ENCODE measurements around the gene PNMA8C.
A peak's percentile ranks its signal among the peaks of the same experiment; 100 is the strongest.
"Not testable (repeated sequence)": the region's sequence is repeated elsewhere in the genome, so short reads cannot be mapped to it uniquely, and the experiment has no call there.

The PNMA8C gene

DNA sequence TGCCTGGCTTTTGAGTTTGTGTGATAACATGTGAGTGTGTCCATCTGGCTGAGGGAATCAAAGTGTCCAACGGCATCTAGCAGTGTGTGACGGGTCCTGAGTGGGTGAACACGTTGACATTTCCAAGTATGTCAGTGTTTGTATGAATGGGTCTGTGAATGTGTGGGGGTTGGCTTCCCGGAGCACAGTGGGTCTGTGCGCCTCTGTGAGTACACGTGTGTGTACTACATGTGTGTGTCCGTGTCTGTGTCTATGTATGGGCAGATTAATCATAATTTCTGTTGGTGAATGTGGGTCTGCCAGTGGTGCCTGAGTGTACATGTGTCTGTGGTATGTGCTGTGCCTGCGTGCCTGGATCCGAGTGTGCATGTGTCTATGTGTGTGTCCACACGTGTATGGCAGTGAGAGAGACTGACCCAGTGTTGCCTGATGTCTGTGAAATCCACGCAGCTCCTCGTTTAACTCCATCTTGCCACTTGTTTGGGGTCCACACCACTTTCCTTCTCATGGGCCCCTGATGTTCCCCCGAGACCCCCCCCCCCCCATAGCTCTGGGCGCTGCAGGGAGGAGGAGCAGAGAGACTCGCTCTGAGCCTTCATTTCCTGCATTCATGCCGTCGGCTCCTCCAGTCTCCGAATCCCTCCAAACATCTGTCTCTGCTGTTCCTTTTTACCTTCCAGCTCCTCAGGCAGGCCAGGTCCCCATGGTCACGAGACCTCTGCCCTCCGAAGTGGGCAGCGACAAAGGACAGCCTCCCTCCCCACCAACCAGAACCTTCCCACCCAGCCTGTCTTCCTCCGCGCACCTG, 20.7 kb downstream of the PNMA8C start:
- Histone ChIP-seq H3K9ac (ENCODE audit: low read length) (no peak overlapping the region), H3K4me3 (ENCODE audit: low read length) (no peak overlapping the region), H3K36me3 (ENCODE audit: control insufficient read depth, insufficient read depth, low read length) (no peaks in the 10 kb centered on the region), H3K4me1 (ENCODE audit: control insufficient read depth, insufficient read depth, low read length) (peaks cover 6% of the 10 kb centered on the region), H3K9me3 (ENCODE audit: control insufficient read depth, low read length) (no peaks in the 10 kb centered on the region), H3K27me3 (ENCODE audit: control insufficient read depth, insufficient read depth, low read length) (peaks cover 52% of the 10 kb centered on the region)

DNA sequence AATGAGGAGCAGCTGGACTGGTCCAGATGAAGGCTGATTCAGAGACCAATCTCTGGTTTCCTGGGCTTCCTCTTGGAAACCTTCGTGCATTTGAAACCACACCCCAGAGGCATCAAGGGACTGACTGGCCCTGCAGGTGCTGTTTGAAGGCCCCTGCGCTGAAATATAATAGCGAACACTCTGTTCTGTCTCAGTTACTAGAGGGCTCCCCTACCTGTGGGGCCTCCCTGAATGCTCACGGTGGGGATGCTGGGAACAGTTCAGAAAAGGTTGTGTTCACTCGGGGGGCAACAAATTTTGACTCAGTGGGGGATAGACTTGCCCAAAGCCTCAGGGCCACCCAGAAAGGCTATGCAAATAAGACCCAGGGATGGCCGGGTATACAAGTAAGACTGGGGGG, 21.8 kb downstream of the PNMA8C start:
- H3K4me1 ChIP-seq (ENCODE audit: control insufficient read depth, insufficient read depth, low read length) = peaks cover 6% of the 10 kb centered on the region

DNA sequence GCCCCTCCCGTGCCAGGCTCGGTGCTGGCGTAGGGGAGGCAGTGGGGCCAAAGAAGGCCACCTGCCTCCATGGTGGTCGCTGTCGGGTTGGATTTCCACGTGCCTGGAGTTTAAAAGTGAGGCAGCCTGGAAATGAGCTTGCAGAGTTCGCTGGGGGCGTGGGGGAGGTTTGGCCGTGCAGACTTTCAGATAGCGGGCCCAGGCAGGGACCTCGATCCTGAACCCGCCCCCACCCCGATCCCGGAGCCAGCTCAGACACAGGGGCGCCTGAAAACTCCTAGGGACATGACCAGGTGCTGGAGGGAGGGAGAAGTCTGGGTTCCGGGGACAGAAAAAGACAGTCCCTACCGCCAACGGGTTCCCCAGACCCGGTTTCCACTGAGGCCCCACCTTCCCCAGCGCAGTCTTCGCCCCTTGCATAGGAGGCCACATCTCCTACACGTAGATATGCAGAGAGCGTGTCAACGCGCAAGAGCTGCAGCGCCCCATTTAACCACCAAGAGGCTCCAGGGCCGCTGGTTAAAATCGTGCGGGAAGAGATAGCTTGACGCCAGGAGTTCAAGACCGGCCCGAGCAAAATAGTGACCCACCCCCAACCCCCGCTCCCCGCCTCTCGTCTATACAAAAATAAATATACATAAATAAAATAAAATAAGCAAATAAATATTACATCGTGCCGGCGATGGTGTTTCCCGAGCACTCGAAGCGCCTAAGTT, 23.8 kb downstream of the PNMA8C start:
- H3K36me3 ChIP-seq (ENCODE audit: control insufficient read depth, insufficient read depth, low read length) = no peaks in the 10 kb centered on the region
- peaks cover 6% of the 10 kb centered on the region for H3K4me1 ChIP-seq (ENCODE audit: control insufficient read depth, insufficient read depth, low read length)
- peak overlapping the region; percentile 32 for H3K4me3 ChIP-seq (ENCODE audit: low read length)
- peak overlapping the region; percentile 53 for H3K9ac ChIP-seq (ENCODE audit: low read length)
- peaks cover 29% of the 10 kb centered on the region for H3K27me3 ChIP-seq (ENCODE audit: control insufficient read depth, insufficient read depth, low read length)
- H3K9me3 ChIP-seq (ENCODE audit: control insufficient read depth, low read length) = no peaks in the 10 kb centered on the region

More for the DNA sequence above, 21.8 kb downstream of the PNMA8C start:
- no peaks in the 10 kb centered on the region for H3K9me3 ChIP-seq (ENCODE audit: control insufficient read depth, low read length)
- no peaks in the 10 kb centered on the region for H3K36me3 ChIP-seq (ENCODE audit: control insufficient read depth, insufficient read depth, low read length)
- H3K9ac ChIP-seq (ENCODE audit: low read length) = no peak overlapping the region
- peaks cover 41% of the 10 kb centered on the region for H3K27me3 ChIP-seq (ENCODE audit: control insufficient read depth, insufficient read depth, low read length)
- no peak overlapping the region for H3K4me3 ChIP-seq (ENCODE audit: low read length)

DNA sequence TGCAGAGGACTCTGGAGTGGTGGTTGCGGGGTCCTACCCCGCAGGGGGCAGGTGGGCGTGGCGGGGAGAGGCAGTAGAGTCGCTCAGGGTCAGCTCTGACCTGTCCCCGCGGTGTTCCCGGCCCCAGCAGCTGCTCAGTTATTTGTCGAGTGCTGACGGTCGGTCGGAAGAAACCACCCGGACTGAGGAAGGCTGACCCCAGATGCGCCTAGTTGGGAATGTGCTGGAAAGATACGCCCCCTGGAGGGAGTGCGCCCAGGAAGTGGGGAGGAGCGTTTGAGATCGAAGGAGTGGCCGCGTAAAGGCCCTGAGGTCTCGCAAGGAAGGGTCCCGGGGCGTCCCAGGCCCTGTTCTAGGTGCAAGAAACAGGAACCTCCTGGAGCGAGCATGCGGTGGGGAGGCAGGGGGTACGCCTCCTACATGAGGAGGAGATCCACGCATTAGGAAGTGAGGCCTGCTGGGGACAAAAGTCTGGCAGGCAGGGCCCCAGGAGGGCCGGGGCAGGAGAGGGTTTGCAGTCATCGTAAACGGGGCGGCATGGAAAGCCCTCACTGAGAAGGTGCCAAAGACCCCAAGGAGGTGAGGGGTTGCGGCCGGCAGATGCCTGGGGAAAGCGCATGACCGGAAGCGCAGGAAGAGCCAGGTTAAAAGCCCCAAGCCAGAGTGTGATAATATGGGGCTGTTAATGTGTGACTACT, 24.5 kb downstream of the PNMA8C start:
- Histone ChIP-seq H3K27me3 (ENCODE audit: control insufficient read depth, insufficient read depth, low read length) (peaks cover 29% of the 10 kb centered on the region), H3K9ac (ENCODE audit: low read length) (peak overlapping the region; percentile 53), H3K4me1 (ENCODE audit: control insufficient read depth, insufficient read depth, low read length) (peaks cover 6% of the 10 kb centered on the region), H3K4me3 (ENCODE audit: low read length) (peak overlapping the region; percentile 32), H3K9me3 (ENCODE audit: control insufficient read depth, low read length) (no peaks in the 10 kb centered on the region), H3K36me3 (ENCODE audit: control insufficient read depth, insufficient read depth, low read length) (no peaks in the 10 kb centered on the region)

DNA sequence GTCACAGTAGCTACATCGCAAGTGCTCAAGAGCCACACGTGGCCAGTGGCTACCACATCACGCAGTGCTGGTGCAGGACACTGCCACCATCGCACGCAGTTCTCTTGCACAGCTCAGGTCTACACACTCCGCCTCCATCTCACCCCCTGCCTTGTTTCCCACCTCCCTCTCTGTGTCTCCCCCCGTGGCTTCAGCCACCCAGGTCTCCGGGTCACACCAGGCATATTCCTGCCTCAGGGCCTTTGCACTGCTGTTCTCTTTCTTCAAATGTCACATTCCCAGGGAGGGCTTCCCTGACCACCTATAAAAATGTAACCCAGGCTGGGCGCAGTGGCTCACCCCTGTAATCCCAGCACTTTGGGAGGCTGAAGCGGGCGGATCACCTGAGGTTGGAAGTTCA, 26.0 kb downstream of the PNMA8C start:
- Histone ChIP-seq H3K4me3 (ENCODE audit: low read length) (no peak overlapping the region), H3K4me1 (ENCODE audit: control insufficient read depth, insufficient read depth, low read length) (peaks cover 6% of the 10 kb centered on the region), H3K36me3 (ENCODE audit: control insufficient read depth, insufficient read depth, low read length) (no peaks in the 10 kb centered on the region), H3K9ac (ENCODE audit: low read length) (no peak overlapping the region), H3K27me3 (ENCODE audit: control insufficient read depth, insufficient read depth, low read length) (peaks cover 23% of the 10 kb centered on the region), H3K9me3 (ENCODE audit: control insufficient read depth, low read length) (no peaks in the 10 kb centered on the region)

DNA sequence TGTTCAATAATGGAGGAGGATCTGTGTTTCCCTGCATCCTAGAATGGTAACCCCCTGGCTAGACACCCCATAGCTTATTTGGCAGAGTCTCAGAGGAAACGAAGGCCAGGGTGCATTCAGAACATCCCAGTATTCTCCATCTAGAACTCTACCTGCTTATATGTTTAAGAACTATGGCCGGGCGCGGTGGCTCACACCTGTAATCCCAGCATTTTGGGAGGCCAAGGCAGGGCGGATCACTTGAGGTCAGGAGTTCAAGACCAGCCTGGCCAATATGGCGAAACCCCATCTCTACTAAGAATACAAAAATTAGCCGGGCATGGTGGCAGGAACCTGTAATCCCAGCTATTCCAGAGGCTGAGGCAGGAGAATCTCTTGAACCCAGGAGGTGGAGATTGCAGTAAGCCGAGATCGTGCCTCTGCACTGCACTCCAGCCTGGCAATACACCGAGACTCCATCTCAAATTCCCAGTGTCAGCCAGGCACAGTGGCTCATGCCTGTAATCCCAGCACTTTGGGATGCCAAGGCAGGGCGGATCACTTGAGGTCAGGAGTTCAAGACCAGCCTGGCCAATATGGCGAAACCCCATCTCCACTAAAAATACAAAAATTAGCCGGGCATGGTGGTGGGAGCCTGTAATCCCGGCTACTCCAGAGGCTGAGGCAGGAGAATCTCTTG, 30.8 kb downstream of the PNMA8C start:
- H3K9ac ChIP-seq (ENCODE audit: low read length); H3K36me3 ChIP-seq (ENCODE audit: control insufficient read depth, insufficient read depth, low read length); H3K27me3 ChIP-seq (ENCODE audit: control insufficient read depth, insufficient read depth, low read length); H3K9me3 ChIP-seq (ENCODE audit: control insufficient read depth, low read length); H3K4me3 ChIP-seq (ENCODE audit: low read length); H3K4me1 ChIP-seq (ENCODE audit: control insufficient read depth, insufficient read depth, low read length): not testable (repeated sequence)

DNA sequence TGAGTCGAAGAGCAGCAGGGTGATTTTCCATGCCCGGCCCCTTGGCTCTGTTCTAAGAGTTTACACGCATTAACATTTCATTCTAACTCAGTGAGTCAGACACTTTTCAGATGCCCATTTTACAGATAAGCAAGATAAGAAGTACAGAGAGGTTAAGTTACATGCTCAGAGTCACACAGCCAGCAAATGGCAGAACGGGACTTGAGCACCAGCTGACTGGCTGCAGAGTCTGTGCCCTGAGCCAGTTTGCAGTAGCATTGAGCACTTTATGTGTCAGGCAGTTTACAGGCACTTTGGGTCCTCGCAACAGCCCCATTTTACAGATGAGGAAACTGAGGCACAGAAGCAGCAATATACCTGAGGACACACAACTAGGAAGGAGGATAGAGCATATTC, 34.3 kb downstream of the PNMA8C start:
- Histone ChIP-seq H3K4me1 (ENCODE audit: control insufficient read depth, insufficient read depth, low read length) (no peaks in the 10 kb centered on the region), H3K9me3 (ENCODE audit: control insufficient read depth, low read length) (no peaks in the 10 kb centered on the region), H3K4me3 (ENCODE audit: low read length) (no peak overlapping the region), H3K36me3 (ENCODE audit: control insufficient read depth, insufficient read depth, low read length) (peaks cover 3% of the 10 kb centered on the region), H3K9ac (ENCODE audit: low read length) (no peak overlapping the region), H3K27me3 (ENCODE audit: control insufficient read depth, insufficient read depth, low read length) (no peaks in the 10 kb centered on the region)

DNA sequence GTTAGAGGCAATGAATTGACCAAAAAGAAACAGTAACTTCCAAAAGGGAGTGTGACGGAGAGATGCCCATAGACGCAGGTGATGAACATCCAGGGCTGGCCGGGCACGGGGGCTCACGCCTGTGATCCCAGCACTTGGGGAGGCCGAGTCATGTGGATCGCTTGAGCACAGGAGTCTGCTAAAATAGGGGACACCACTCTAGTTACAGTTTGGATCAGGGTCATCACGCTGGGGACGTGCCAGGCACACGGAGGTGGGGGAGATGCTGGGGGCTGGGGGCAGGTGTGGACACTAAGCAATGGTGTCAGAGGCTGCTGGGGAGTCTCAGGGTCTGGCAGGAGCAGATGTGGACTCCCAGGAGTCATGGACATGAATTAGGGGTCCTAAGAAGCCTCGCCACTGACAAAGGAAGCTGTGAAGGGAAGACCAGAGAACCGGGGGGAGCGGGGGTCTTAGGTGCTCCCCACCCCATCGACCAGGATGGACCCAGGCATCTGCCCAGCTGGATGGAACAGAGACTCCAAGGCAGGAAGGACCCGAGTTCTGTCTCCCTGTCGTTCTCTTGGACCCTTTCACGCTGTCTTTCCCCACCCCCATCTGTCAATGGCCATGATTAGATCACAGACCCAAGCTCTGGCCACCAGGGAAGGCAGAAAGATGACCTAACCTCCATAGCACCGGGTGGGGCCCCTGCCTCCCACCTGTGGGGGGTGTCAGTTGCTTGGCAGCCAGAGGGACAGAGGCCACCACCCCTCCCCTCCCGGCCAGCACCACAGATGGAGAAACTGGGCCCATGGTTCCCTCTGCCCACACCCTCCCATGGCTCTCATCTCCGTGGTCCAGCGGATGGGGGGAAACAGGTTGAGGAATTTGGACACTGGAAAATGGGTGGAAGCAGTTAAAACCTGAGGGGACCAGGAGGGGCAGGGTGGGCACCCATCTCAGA, 35.0 kb downstream of the PNMA8C start:
- H3K9ac ChIP-seq (ENCODE audit: low read length) = no peak overlapping the region
- H3K4me3 ChIP-seq (ENCODE audit: low read length) = no peak overlapping the region
- H3K36me3 ChIP-seq (ENCODE audit: control insufficient read depth, insufficient read depth, low read length) = peaks cover 5% of the 10 kb centered on the region
- H3K9me3 ChIP-seq (ENCODE audit: control insufficient read depth, low read length) = no peaks in the 10 kb centered on the region
- H3K27me3 ChIP-seq (ENCODE audit: control insufficient read depth, insufficient read depth, low read length) = no peaks in the 10 kb centered on the region
- H3K4me1 ChIP-seq (ENCODE audit: control insufficient read depth, insufficient read depth, low read length) = no peaks in the 10 kb centered on the region

DNA sequence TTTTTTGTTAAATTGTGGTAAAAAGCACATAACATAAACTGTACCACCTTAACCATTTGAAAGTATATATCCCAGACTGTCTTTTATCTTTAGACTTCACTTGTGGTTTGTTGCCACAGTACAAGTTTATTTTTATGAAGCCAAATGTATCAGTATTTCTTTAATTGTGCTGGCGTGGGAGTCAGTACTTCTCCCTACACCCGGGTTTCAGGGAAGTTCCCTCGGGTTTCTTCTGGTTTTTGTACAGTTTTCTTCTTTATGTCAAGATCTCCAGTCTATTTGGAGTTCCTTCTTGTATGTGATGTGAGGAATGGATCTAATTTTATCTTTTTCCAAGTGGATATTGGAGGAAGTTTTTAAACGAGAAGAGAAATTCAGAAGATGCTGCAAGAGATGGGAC, 35.9 kb downstream of the PNMA8C start:
- H3K4me3 ChIP-seq (ENCODE audit: low read length) = no peak overlapping the region
- H3K4me1 ChIP-seq (ENCODE audit: control insufficient read depth, insufficient read depth, low read length) = no peaks in the 10 kb centered on the region
- no peaks in the 10 kb centered on the region for H3K9me3 ChIP-seq (ENCODE audit: control insufficient read depth, low read length)
- H3K27me3 ChIP-seq (ENCODE audit: control insufficient read depth, insufficient read depth, low read length) = no peaks in the 10 kb centered on the region
- H3K9ac ChIP-seq (ENCODE audit: low read length) = no peak overlapping the region
- peaks cover 5% of the 10 kb centered on the region for H3K36me3 ChIP-seq (ENCODE audit: control insufficient read depth, insufficient read depth, low read length)

DNA sequence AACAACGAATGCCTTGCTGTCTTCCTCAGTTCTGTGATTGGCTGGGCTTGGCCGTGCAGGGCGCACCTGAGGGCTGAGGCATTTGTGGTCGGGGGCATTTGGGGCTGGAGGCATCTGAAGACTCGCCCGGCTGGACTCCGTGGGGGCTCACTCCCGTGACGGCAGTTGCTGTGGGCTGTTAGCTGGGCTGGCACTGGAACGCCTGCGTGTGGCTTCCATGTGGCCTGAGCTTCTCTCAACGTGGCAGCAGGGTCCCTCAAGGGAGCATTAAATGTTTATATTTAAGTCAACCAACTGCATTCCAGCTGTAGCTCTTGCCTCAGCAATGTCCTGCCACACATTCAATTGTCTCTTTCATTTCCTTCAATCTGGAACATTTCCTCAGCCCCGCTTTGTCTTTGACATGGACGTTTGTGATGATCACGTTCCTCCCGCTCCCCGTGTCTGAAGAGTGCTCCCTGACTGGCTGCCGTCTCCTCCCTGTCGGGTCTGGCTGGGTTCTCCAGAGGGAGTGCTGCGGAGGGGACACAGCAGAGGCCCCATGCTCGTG, 36.4 kb downstream of the PNMA8C start:
- Histone ChIP-seq H3K9me3 (ENCODE audit: control insufficient read depth, low read length) (no peaks in the 10 kb centered on the region), H3K27me3 (ENCODE audit: control insufficient read depth, insufficient read depth, low read length) (no peaks in the 10 kb centered on the region), H3K36me3 (ENCODE audit: control insufficient read depth, insufficient read depth, low read length) (peaks cover 5% of the 10 kb centered on the region), H3K9ac (ENCODE audit: low read length) (no peak overlapping the region), H3K4me3 (ENCODE audit: low read length) (no peak overlapping the region), H3K4me1 (ENCODE audit: control insufficient read depth, insufficient read depth, low read length) (no peaks in the 10 kb centered on the region)

Data from mucosa of stomach (tissue), 1 donor.